HEK293 (cell line): ENCODE measurements around the gene TTYH1.

Source experiments
- CTCF ChIA-PET: fragments of 350-600 bp; formaldehyde crosslinking; extraction: SDS; loops from one replicate; lab custom pipeline; 2021; ENCODE audit warnings: antibody characterized with exemption; lab: Yijun Ruan, JAX
- POLR2A ChIA-PET: fragments of 300-600 bp; formaldehyde crosslinking; extraction: SDS; loops from one replicate; lab custom pipeline; 2020; ENCODE audit warnings: antibody characterized with exemption, inconsistent platforms; lab: Yijun Ruan, JAX
- H3K27ac ChIP-seq: fragments of 200-500 bp; sonication (Bioruptor generic); 2 replicates; pipeline ENCODE4 v1.5.1; 2014; ENCODE audit warnings: low read depth, low read length, control low read depth, inconsistent platforms; ENCODE audit errors: extremely low read depth
- H3K36me3 ChIP-seq, 2 experiments: fragments of 200-500 bp in 1 of 2; sonication (Bioruptor generic) in 1 of 2; 1 replicate in 1 of 2; 2 replicates in 1 of 2; pipeline ENCODE4 v1.5.1; 2014 to 2017; ENCODE audit warnings: inconsistent platforms in 2 of 2, low read length in 2 of 2; ENCODE audit not compliant: control insufficient read depth in 2 of 2, insufficient read depth in 1 of 2
- H3K4me1 ChIP-seq: fragments of 200-500 bp; sonication (Bioruptor generic); 2 replicates; pipeline ENCODE4 v1.5.1; 2014; ENCODE audit warnings: mild to moderate bottlenecking, low read length, inconsistent platforms; ENCODE audit not compliant: control insufficient read depth, insufficient read depth
- H3K4me3 ChIP-seq: 2 replicates; pipeline ENCODE4 v1.5.1; 2011; ENCODE audit warnings: low read depth, mild to moderate bottlenecking, control low read depth, low read length, moderate library complexity
- H3K9me3 ChIP-seq: fragments of 200-500 bp; sonication (Bioruptor generic); 2 replicates; pipeline ENCODE4 v1.5.1; 2014; ENCODE audit warnings: low read depth, low read length, inconsistent platforms; ENCODE audit not compliant: control insufficient read depth, insufficient read depth
- BCL11B ChIP-seq: fragments of 450-650 bp; formaldehyde crosslinking; IDR thresholded peaks from 2 replicates; pipeline ENCODE4 v1.5.1; 2016; ENCODE audit warnings: low read depth, missing biosample characterization, missing genetic modification characterization
- EGR2 ChIP-seq: fragments of 450-650 bp; formaldehyde crosslinking; IDR thresholded peaks from 2 replicates; pipeline ENCODE4 v1.5.1; 2016; ENCODE audit warnings: low read depth, missing biosample characterization, missing genetic modification characterization
- KLF1 ChIP-seq: fragments of 450-650 bp; formaldehyde crosslinking; IDR thresholded peaks from 2 replicates; pipeline ENCODE4 v1.5.1; 2016; ENCODE audit warnings: missing biosample characterization, missing genetic modification characterization
- PRDM1 ChIP-seq: fragments of 450-650 bp; formaldehyde crosslinking; IDR thresholded peaks from 2 replicates; pipeline ENCODE4; 2016; ENCODE audit warnings: missing biosample characterization, missing genetic modification characterization
- SP7 ChIP-seq: fragments of 450-650 bp; formaldehyde crosslinking; IDR thresholded peaks from 2 replicates; pipeline ENCODE4 v1.5.1; 2016; ENCODE audit warnings: missing biosample characterization, missing genetic modification characterization
- TRIM28 ChIP-seq: IDR thresholded peaks from 2 replicates; pipeline ENCODE4 v1.6.1; 2011; ENCODE audit warnings: low read length, control low read depth, borderline replicate concordance
- ZBTB1 ChIP-seq: fragments of 450-650 bp; formaldehyde crosslinking; IDR thresholded peaks from 2 replicates; pipeline ENCODE4 v1.5.1; 2016; ENCODE audit warnings: missing biosample characterization, missing genetic modification characterization
- ZBTB17 ChIP-seq: fragments of 450-650 bp; formaldehyde crosslinking; IDR thresholded peaks from 2 replicates; pipeline ENCODE4 v1.5.1; 2016; ENCODE audit warnings: missing biosample characterization, missing genetic modification characterization
- ZBTB20 ChIP-seq: fragments of 450-650 bp; formaldehyde crosslinking; IDR thresholded peaks from 2 replicates; pipeline ENCODE4 v1.5.1; 2016; ENCODE audit warnings: missing biosample characterization, missing genetic modification characterization
- ZBTB7A ChIP-seq: fragments of 450-650 bp; formaldehyde crosslinking; IDR thresholded peaks from 2 replicates; pipeline ENCODE4 v1.5.1; 2016; ENCODE audit warnings: low read depth, missing biosample characterization, missing genetic modification characterization
- ZFHX2 ChIP-seq: fragments of 450-650 bp; formaldehyde crosslinking; conservative IDR thresholded peaks from 2 replicates; pipeline ENCODE4 v1.5.1; 2016; ENCODE audit warnings: missing biosample characterization, missing genetic modification characterization
- ZFP3 ChIP-seq: fragments of 450-650 bp; formaldehyde crosslinking; IDR thresholded peaks from 2 replicates; pipeline ENCODE4 v1.5.1; 2016; ENCODE audit warnings: low read depth, missing biosample characterization, missing genetic modification characterization
- ZNF112 ChIP-seq: fragments of 450-650 bp; formaldehyde crosslinking; IDR thresholded peaks from 2 replicates; pipeline ENCODE4 v1.5.0; 2017; ENCODE audit warnings: missing biosample characterization, missing genetic modification characterization
- ZNF121 ChIP-seq: fragments of 450-650 bp; formaldehyde crosslinking; IDR thresholded peaks from 2 replicates; pipeline ENCODE4 v1.5.1; 2016; ENCODE audit warnings: missing biosample characterization, missing genetic modification characterization
- ZNF155 ChIP-seq: fragments of 450-650 bp; formaldehyde crosslinking; IDR thresholded peaks from 2 replicates; pipeline ENCODE4 v1.5.1; 2016; ENCODE audit warnings: missing biosample characterization, missing genetic modification characterization
- ZNF2 ChIP-seq: fragments of 450-650 bp; formaldehyde crosslinking; IDR thresholded peaks from 2 replicates; pipeline ENCODE4 v1.5.1; 2016; ENCODE audit warnings: missing biosample characterization, missing genetic modification characterization
- ZNF239 ChIP-seq: fragments of 450-650 bp; formaldehyde crosslinking; IDR thresholded peaks from 2 replicates; pipeline ENCODE4 v1.5.1; 2016; ENCODE audit warnings: missing biosample characterization, missing genetic modification characterization
- ZNF311 ChIP-seq: fragments of 450-650 bp; formaldehyde crosslinking; IDR thresholded peaks from 2 replicates; pipeline ENCODE4 v1.5.1; 2017; ENCODE audit warnings: missing biosample characterization, missing genetic modification characterization, borderline replicate concordance
- ZNF366 ChIP-seq: fragments of 450-650 bp; formaldehyde crosslinking; conservative IDR thresholded peaks from 2 replicates; pipeline ENCODE4 v1.5.1; 2016; ENCODE audit warnings: missing biosample characterization, missing genetic modification characterization
- ZNF391 ChIP-seq: fragments of 450-650 bp; formaldehyde crosslinking; IDR thresholded peaks from 2 replicates; pipeline ENCODE4 v1.5.1; 2016; ENCODE audit warnings: low read depth, missing biosample characterization, missing genetic modification characterization, borderline replicate concordance
- ZNF48 ChIP-seq: fragments of 450-650 bp; formaldehyde crosslinking; IDR thresholded peaks from 2 replicates; pipeline ENCODE4 v1.5.1; 2016; ENCODE audit warnings: missing biosample characterization, missing genetic modification characterization
- ZNF585B ChIP-seq: fragments of 450-650 bp; formaldehyde crosslinking; IDR thresholded peaks from 2 replicates; pipeline ENCODE4 v1.5.1; 2016; ENCODE audit warnings: missing biosample characterization, missing genetic modification characterization
- ZNF621 ChIP-seq: fragments of 450-650 bp; formaldehyde crosslinking; IDR thresholded peaks from 2 replicates; pipeline ENCODE4 v1.5.1; 2017; ENCODE audit warnings: missing biosample characterization, missing genetic modification characterization
- ZNF624 ChIP-seq: fragments of 450-650 bp; formaldehyde crosslinking; IDR thresholded peaks from 2 replicates; pipeline ENCODE4 v1.5.1; 2017; ENCODE audit warnings: missing biosample characterization, missing genetic modification characterization
- ZNF664 ChIP-seq: fragments of 450-650 bp; formaldehyde crosslinking; IDR thresholded peaks from 2 replicates; pipeline ENCODE4 v1.5.1; 2016; ENCODE audit warnings: missing biosample characterization, missing genetic modification characterization
- ZNF701 ChIP-seq: fragments of 450-650 bp; formaldehyde crosslinking; IDR thresholded peaks from 2 replicates; pipeline ENCODE4 v1.5.1; 2016; ENCODE audit warnings: missing biosample characterization, missing genetic modification characterization
- ZNF830 ChIP-seq: fragments of 450-650 bp; IDR thresholded peaks from 2 replicates; pipeline ENCODE4 v1.5.0; 2018; ENCODE audit warnings: missing biosample characterization, missing genetic modification characterization, low read depth, mild to moderate bottlenecking, moderate library complexity
- ZSCAN30 ChIP-seq: fragments of 450-650 bp; IDR thresholded peaks from 2 replicates; pipeline ENCODE4 v1.5.1; 2018; ENCODE audit warnings: missing biosample characterization, mild to moderate bottlenecking, missing genetic modification characterization, moderate library complexity
- TF ChIP-seq, protein P1 (sequence below): fragments of 450-650 bp; formaldehyde crosslinking; IDR thresholded peaks from 2 replicates; pipeline ENCODE4 v1.5.1; 2016; ENCODE audit warnings: missing biosample characterization, missing genetic modification characterization, borderline replicate concordance
- TF ChIP-seq, protein P2 (sequence below): fragments of 450-650 bp; formaldehyde crosslinking; IDR thresholded peaks from 2 replicates; pipeline ENCODE4 v1.5.1; 2016; ENCODE audit warnings: missing biosample characterization, missing genetic modification characterization, borderline replicate concordance

Gene TTYH1

DNA sequence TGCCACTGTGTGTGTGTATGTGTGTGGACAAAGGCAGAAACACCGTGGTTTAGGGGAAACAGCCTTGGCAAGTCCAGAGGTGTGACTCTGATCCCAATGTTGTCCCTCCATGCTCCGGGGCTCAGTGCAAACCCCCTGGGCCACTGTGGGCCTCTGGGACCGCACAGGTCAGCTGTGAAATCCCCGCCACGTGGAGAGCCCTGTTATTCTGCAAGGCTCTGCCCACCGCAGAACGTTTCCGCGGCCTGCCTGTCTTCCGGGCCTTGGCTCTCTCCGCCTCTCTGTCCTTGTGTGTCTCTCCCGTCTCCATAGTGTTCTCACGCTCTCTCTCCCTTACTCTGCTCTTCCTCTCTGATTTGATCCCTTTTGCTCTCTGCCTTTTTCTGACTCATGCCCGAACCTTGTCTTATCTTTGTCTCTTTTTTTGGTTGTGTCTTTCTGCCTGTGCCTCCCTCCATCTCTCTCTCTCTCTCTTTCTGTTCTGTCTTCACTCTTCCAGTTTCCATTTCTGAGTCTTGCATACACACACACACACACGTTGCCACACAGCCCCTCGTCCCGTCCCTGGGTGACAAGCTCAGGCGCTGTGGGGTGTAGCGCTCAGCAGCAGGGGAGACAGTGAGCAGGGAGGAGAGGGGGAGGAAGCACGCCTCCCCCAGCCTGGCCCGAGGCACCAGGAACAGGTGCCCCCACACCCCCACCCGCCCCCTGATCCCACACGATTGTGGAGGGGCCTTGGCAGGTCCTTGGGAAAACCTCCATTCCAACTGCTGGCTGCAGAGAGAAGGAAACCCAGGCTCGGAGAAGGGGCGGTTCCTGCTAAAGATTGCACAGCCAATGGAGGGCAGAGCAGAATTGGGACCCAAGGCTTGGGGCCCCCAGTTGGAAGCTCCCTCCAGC is 3.0 kb downstream of the TTYH1 start:
- ChIA-PET POLR2A (interaction anchor here (0.6 to 3.1 kb wide), 2 partner anchors 12 to 30 kb away, joined by 7 to 10 read pairs; partner anchors contain the start of gene LENG8), CTCF (interaction anchor here (1.7 kb wide), 1 partner anchor 8 kb away, joined by 3 read pairs; no protein-coding TSS in a partner anchor)
- TF ChIP-seq ZNF311 (tag by site-specific recombination) (no peak), EGR2 (tag by site-specific recombination) (0 out of 2 replicates have a peak, but pooled peaks have one; percentile 19), ZNF239 (tag by site-specific recombination) (no peak), ZNF2 (tag by site-specific recombination) (no peak), ZNF621 (no peak), ZNF664 (tag by site-specific recombination) (no peak), ZFP3 (tag by site-specific recombination) (no peak), ZNF121 (no peak), ZNF48 (tag by site-specific recombination) (no peak), ZNF155 (tag by site-specific recombination) (no peak), ZNF366 (tag by site-specific recombination) (peak; percentile 41; the same call in 1 of the 2 replicates), ZNF624 (tag by site-specific recombination) (no peak), PRDM1 (tag by site-specific recombination) (peak; percentile 44; the same call in 1 of the 2 replicates), ZBTB17 (peak; percentile 47; the same call in 1 of the 2 replicates), BCL11B (tag by site-specific recombination) (no peak), KLF1 (tag by site-specific recombination) (no peak), ZSCAN30 (tag by site-specific recombination) (no peak), ZNF585B (no peak), ZFHX2 (tag by site-specific recombination) (peak; percentile 20; the same call in 1 of the 2 replicates), ZNF701 (tag by site-specific recombination) (no peak), TRIM28 (no peak), ZNF391 (tag by site-specific recombination) (no peak), ZBTB7A (tag by site-specific recombination) (no peak), ZNF830 (tag by site-specific recombination) (no peak), ZNF112 (tag by site-specific recombination) (no peak), SP7 (tag by site-specific recombination) (no peak), ZBTB1 (tag by site-specific recombination) (no peak), ZBTB20 (tag by site-specific recombination) (no peak)
- TF ChIP-seq, protein P1, sequence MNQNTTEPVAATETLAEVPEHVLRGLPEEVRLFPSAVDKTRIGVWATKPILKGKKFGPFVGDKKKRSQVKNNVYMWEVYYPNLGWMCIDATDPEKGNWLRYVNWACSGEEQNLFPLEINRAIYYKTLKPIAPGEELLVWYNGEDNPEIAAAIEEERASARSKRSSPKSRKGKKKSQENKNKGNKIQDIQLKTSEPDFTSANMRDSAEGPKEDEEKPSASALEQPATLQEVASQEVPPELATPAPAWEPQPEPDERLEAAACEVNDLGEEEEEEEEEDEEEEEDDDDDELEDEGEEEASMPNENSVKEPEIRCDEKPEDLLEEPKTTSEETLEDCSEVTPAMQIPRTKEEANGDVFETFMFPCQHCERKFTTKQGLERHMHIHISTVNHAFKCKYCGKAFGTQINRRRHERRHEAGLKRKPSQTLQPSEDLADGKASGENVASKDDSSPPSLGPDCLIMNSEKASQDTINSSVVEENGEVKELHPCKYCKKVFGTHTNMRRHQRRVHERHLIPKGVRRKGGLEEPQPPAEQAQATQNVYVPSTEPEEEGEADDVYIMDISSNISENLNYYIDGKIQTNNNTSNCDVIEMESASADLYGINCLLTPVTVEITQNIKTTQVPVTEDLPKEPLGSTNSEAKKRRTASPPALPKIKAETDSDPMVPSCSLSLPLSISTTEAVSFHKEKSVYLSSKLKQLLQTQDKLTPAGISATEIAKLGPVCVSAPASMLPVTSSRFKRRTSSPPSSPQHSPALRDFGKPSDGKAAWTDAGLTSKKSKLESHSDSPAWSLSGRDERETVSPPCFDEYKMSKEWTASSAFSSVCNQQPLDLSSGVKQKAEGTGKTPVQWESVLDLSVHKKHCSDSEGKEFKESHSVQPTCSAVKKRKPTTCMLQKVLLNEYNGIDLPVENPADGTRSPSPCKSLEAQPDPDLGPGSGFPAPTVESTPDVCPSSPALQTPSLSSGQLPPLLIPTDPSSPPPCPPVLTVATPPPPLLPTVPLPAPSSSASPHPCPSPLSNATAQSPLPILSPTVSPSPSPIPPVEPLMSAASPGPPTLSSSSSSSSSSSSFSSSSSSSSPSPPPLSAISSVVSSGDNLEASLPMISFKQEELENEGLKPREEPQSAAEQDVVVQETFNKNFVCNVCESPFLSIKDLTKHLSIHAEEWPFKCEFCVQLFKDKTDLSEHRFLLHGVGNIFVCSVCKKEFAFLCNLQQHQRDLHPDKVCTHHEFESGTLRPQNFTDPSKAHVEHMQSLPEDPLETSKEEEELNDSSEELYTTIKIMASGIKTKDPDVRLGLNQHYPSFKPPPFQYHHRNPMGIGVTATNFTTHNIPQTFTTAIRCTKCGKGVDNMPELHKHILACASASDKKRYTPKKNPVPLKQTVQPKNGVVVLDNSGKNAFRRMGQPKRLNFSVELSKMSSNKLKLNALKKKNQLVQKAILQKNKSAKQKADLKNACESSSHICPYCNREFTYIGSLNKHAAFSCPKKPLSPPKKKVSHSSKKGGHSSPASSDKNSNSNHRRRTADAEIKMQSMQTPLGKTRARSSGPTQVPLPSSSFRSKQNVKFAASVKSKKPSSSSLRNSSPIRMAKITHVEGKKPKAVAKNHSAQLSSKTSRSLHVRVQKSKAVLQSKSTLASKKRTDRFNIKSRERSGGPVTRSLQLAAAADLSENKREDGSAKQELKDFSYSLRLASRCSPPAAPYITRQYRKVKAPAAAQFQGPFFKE, result no peak
- TF ChIP-seq, protein P2, sequence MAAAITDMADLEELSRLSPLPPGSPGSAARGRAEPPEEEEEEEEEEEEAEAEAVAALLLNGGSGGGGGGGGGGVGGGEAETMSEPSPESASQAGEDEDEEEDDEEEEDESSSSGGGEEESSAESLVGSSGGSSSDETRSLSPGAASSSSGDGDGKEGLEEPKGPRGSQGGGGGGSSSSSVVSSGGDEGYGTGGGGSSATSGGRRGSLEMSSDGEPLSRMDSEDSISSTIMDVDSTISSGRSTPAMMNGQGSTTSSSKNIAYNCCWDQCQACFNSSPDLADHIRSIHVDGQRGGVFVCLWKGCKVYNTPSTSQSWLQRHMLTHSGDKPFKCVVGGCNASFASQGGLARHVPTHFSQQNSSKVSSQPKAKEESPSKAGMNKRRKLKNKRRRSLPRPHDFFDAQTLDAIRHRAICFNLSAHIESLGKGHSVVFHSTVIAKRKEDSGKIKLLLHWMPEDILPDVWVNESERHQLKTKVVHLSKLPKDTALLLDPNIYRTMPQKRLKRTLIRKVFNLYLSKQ (tag by site-specific recombination), result no peak
- Histone ChIP-seq H3K9me3 (0 out of 2 replicates have a peak, but pooled peaks cover 2% of the 10 kb centered on the region), H3K36me3 (no peaks in the 10 kb centered on the region), H3K27ac (no peak overlapping the region), H3K4me3 (no peak overlapping the region), H3K4me1 (no peaks in the 10 kb centered on the region; the same call in 1 of the 2 replicates)
